ENCODE measurements around the gene PLXDC2. TPM values are rescaled to one million over a fixed set of nuclear protein-coding genes. Genes with fewer than 3 reads are reported as not detected.

Gene PLXDC2
- total RNA-seq, 2 experiments from 2014 or later, result not detected

DNA sequence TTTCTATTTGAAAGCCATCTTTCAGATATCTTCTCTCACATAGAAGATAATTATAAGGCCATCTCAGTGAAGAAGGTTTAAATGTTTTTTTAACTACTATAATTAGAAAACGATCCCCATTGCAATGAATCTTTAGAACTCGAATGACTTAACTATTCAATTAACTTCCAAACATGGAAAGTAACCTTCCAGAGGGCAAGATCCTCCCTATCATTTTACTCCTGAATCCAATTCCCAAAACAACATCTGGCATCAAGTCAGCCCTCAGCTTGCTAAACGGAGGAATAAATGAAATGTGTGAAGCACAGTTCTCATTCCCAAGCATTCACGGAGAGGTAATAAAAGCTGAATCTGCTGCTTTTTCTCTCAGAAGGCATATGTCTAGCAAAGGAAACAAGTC, 293.4 kb downstream of the PLXDC2 start:
- H3K4me1 Mint-ChIP-seq (ENCODE audit: low read depth), result no peaks in the 10 kb centered on the region
- H3K9me3 Mint-ChIP-seq, result peaks cover 2% of the 10 kb centered on the region
- no peak for DNase-seq
- H3K36me3 Mint-ChIP-seq (ENCODE audit: low read depth), result no peaks in the 10 kb centered on the region
- CTCF ChIA-PET, result no interaction called here
- H3K27me3 Mint-ChIP-seq (ENCODE audit: low read depth), result no peaks in the 10 kb centered on the region
- no peak overlapping the region for H3K4me3 Mint-ChIP-seq
- intact Hi-C loops (cut with micrococcal nuclease), result no loop called here
- H3K27ac Mint-ChIP-seq, result no peak overlapping the region

DNA sequence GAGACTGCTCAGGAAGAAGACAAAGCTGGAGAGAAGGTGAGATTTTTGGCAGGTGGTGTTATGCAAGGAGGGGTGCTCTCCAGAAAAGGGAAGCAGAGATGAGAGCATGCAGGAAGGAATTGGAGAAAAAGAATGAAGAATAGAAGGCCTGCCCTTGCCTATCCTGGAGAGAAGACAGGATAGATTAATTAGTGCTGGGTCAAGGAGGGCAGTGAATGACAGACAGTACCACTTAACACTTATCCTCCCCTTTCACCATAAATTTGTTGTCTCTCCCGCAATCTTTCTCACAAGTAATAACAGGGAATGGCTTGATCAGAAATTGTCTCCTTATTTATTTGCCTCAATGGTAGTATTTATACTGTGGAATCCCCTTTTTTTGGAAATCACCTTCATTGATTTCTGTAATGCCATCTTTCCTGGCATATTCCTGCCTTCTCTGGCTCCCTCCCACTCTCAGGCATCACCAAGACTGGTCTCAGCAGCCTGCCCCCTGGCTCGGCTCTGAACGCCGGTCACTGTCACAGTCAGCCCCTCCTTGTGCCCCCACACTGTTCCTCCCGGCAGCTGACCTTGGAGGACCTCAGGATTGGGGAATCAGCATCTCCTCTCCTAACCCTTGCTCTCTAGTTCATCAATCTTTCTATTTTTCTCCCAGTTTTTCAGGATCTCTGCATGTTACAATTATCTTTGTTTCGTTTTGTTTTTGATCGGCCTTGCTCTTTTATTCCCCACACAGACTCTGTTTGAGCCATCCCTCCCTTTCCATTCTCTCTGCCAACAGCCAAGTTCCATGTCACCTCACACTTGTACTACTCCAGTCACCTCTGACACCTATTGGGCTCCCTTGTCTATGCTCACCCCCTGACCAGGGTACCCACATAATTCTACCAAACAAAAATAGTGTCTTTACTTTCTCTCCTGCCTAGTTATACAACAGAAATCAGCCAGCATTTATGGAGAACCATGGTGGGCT, 294.2 kb downstream of the PLXDC2 start:
- Mint-ChIP-seq H3K4me1 (ENCODE audit: low read depth) (no peaks in the 10 kb centered on the region), H3K4me3 (no peak overlapping the region), H3K9me3 (peaks cover 2% of the 10 kb centered on the region), H3K27me3 (ENCODE audit: low read depth) (no peaks in the 10 kb centered on the region), H3K36me3 (ENCODE audit: low read depth) (no peaks in the 10 kb centered on the region), H3K27ac (no peak overlapping the region)
- no peak for DNase-seq
- intact Hi-C loops (cut with micrococcal nuclease), result no loop called here
- CTCF ChIA-PET, result interaction anchor here (0.6 kb wide), 1 partner anchor 127 kb away, joined by 4 read pairs; no protein-coding TSS in a partner anchor

DNA sequence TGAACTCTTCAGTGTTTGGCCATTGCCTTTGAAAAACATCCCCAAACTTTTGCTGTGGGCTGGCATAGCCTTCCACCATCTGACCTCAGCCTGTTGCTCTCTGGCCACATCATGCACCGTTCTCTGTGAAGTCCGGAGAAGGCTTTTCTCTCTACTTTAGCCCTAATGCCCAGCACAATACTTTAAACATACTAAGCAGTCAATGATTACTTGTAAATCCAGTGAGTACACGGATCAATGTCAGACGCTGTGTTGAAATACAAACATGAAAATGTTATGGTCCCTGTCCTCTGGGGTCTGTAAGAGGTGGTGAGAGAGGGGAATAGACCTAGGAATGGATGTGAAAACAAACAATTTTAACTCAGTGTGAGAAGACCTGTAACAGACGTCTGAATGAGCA, 297.9 kb downstream of the PLXDC2 start:
- no peak overlapping the region for H3K27ac Mint-ChIP-seq
- no peaks in the 10 kb centered on the region for H3K36me3 Mint-ChIP-seq (ENCODE audit: low read depth)
- peaks cover 2% of the 10 kb centered on the region for H3K9me3 Mint-ChIP-seq
- DNase-seq, result no peak
- no peaks in the 10 kb centered on the region for H3K27me3 Mint-ChIP-seq (ENCODE audit: low read depth)
- intact Hi-C loops (cut with micrococcal nuclease), result no loop called here
- no peaks in the 10 kb centered on the region for H3K4me1 Mint-ChIP-seq (ENCODE audit: low read depth)
- H3K4me3 Mint-ChIP-seq, result no peak overlapping the region
- CTCF ChIA-PET, result no interaction called here

DNA sequence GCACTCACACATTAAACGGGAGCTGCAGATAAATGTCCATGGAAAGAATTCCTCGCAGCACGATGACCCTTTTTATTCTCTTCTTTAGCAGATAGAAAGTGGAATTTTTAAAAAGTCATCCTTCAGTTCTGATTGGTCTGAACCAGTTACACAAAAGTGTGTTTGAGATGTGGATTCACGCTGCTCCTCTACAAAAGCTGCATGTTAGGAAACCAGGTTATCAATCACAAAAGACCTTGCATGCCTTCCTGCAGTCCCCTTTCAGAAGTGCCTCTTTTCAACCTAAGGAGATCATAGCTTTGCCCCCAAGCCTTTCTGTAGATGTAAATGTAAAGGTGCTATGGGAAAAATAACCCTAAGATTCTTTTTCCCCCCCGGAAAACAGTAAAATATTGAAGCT, 299.7 kb downstream of the PLXDC2 start:
- H3K27me3 Mint-ChIP-seq (ENCODE audit: low read depth), result no peaks in the 10 kb centered on the region
- no peaks in the 10 kb centered on the region for H3K4me1 Mint-ChIP-seq (ENCODE audit: low read depth)
- intact Hi-C loops (cut with micrococcal nuclease), result no loop called here
- H3K4me3 Mint-ChIP-seq, result no peak overlapping the region
- no peak overlapping the region for H3K27ac Mint-ChIP-seq
- DNase-seq, result no peak
- H3K9me3 Mint-ChIP-seq, result peaks cover 2% of the 10 kb centered on the region
- CTCF ChIA-PET, result no interaction called here
- no peaks in the 10 kb centered on the region for H3K36me3 Mint-ChIP-seq (ENCODE audit: low read depth)

DNA sequence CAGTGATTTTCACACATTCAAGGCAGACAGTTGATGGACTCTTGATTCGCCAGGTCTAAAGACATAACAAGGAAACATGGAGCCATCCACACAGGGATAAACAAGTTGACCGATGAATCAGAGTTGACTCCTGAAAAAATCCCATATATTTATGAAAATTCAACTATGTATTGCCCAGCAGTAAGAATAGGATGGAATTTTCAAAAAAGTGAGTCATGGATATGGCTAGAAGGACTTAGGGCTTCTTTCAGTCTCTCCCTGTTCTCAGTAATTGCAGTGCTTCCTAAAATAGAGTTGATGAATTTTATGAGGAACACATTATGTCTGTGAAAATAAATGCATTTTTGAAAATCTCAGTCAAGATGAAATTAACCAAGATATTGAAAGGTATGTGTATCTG, 301.2 kb downstream of the PLXDC2 start:
- Mint-ChIP-seq H3K27me3 (ENCODE audit: low read depth) (no peaks in the 10 kb centered on the region), H3K9me3 (peaks cover 2% of the 10 kb centered on the region), H3K4me1 (ENCODE audit: low read depth) (no peaks in the 10 kb centered on the region), H3K36me3 (ENCODE audit: low read depth) (no peaks in the 10 kb centered on the region), H3K4me3 (no peak overlapping the region), H3K27ac (no peak overlapping the region)
- intact Hi-C loops (cut with micrococcal nuclease), result no loop called here
- CTCF ChIA-PET, result no interaction called here
- no peak for DNase-seq

DNA sequence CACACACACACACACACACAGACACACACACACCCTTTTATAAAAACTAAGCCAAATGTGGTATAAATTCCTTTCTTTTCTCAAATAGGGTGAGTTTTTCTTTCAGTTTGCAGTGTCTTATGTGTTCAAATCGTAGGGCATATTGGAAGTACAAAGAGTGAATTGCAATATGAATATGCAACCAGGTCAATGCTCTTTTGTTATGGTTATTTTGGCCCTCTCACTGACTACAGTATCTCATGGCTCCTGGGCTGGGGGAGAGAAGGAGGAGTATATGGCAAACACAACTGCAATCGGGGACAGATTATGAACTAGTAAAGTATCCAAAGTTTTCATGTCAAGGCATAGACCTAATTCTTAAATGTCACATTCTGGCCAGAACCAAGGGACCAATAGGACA, 301.9 kb downstream of the PLXDC2 start:
- no peaks in the 10 kb centered on the region for H3K27me3 Mint-ChIP-seq (ENCODE audit: low read depth)
- CTCF ChIA-PET, result no interaction called here
- no peak overlapping the region for H3K4me3 Mint-ChIP-seq
- H3K27ac Mint-ChIP-seq, result no peak overlapping the region
- intact Hi-C loops (cut with micrococcal nuclease), result no loop called here
- peaks cover 2% of the 10 kb centered on the region for H3K9me3 Mint-ChIP-seq
- no peaks in the 10 kb centered on the region for H3K4me1 Mint-ChIP-seq (ENCODE audit: low read depth)
- DNase-seq, result no peak
- no peaks in the 10 kb centered on the region for H3K36me3 Mint-ChIP-seq (ENCODE audit: low read depth)

DNA sequence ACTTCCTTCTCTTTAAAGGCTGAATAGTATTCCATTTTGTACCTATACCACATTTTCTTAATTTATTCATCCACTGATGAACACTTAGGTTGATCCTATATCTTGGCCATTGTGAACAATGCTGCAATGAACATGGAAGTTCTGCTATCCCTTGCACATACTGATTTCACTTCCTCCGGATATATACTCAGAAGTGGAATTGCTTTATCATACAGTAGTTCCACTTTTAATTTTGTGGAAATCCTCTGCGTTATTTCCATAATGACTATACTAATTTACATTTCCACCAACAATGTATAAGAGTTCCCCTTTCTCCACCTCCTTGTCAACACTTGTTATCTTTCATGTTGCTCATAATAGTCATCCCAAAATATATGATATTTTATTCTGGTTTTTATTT, 312.6 kb downstream of the PLXDC2 start:
- no peak for DNase-seq
- Mint-ChIP-seq H3K27me3 (ENCODE audit: low read depth) (no peaks in the 10 kb centered on the region), H3K4me1 (ENCODE audit: low read depth) (no peaks in the 10 kb centered on the region), H3K9me3 (peaks cover 10% of the 10 kb centered on the region), H3K27ac (no peak overlapping the region), H3K4me3 (no peak overlapping the region), H3K36me3 (ENCODE audit: low read depth) (no peaks in the 10 kb centered on the region)
- intact Hi-C loops (cut with micrococcal nuclease), result no loop called here
- CTCF ChIA-PET, result no interaction called here

DNA sequence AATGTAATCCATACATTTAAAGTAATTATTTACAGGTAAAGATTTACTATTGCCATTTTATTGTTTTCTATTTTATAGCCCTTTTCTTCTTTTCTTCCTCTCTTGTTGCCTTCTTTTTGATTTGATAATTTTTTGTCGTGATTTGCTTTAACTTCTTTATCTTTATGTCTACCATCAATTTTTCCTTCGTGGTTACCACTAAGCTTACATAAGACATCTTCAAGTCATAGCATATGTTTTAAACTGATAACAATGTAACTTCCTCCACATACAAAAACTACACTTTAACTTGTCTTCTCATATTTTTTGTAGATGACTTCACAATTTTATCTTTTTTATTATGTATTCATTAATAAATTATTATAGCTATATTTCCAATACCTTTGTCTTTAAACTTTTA, 316.6 kb downstream of the PLXDC2 start:
- Mint-ChIP-seq H3K9me3 (peaks cover 24% of the 10 kb centered on the region), H3K36me3 (ENCODE audit: low read depth) (no peaks in the 10 kb centered on the region), H3K4me3 (no peak overlapping the region), H3K27me3 (ENCODE audit: low read depth) (no peaks in the 10 kb centered on the region), H3K4me1 (ENCODE audit: low read depth) (no peaks in the 10 kb centered on the region), H3K27ac (no peak overlapping the region)
- CTCF ChIA-PET, result no interaction called here
- intact Hi-C loops (cut with micrococcal nuclease), result no loop called here
- no peak for DNase-seq

DNA sequence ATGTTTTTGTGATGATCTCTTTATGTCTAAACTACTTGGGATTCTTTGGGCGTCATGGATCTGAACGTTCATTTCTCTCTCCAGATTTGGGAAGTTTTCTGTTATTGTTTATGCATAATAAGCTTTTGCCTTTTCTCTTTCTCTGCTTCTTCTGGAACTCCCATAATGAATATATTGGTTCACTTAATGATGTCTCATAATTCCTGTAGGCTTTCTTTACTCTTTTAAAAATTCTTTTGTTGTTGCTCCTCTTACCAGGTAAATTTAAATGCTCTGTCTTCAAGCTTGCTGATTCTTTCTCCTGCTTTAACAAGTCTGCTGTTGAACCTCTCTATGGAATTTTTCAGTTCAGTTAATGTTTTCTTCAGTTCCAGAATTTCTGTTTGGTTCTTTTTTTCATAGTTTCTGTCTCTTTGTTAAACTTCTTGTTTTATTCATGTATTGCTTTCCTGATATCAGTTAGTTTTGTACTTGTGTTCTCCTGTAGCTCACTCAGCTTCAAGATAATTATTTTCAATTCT, 317.5 kb downstream of the PLXDC2 start:
- H3K4me3 Mint-ChIP-seq, result no peak overlapping the region

DNA sequence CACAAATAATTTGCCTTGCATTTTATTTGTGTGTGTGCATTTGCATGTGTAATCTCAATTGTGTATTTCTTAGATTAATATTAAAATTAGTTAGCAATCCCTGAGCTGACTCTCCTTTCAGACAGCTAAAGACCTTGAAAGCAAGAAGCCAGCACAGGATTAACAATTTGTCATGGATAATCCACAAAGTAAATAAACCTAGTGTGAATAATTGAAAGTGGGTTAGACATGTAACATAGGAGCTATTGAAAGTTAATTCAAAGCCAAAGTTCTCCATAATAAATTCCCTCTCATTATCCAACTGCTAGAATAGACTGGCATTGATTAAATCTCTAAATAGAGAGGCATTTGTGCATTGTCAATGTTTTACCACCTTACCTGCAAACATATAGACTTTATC, 326.1 kb downstream of the PLXDC2 start:
- intact Hi-C loops (cut with micrococcal nuclease), result no loop called here
- H3K27ac Mint-ChIP-seq, result no peak overlapping the region

More for the DNA sequence above, 317.5 kb downstream of the PLXDC2 start:
- Mint-ChIP-seq H3K27ac (no peak overlapping the region), H3K9me3 (peaks cover 24% of the 10 kb centered on the region), H3K4me1 (ENCODE audit: low read depth) (no peaks in the 10 kb centered on the region), H3K27me3 (ENCODE audit: low read depth) (no peaks in the 10 kb centered on the region), H3K36me3 (ENCODE audit: low read depth) (no peaks in the 10 kb centered on the region)
- intact Hi-C loops (cut with micrococcal nuclease), result no loop called here
- CTCF ChIA-PET, result no interaction called here
- no peak for DNase-seq

DNA sequence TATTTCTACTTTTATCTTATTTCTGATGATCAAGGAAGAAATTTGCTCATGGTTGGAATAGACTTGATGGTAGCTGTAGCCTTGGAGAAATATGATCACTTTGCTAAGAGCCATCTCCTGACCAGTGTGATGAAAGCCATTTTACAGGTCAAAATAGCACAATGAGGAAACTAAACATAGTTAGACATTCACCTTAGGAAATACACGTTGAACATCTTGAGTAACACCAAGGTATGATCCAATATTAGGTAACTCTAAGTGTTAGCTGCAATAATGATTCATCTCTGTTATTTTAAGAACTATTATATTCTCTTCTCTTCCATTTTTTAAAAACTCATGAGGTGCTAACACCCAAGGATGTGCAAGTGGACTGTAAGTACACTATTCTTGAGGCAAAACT, 328.0 kb downstream of the PLXDC2 start:
- intact Hi-C loops (cut with micrococcal nuclease), result no loop called here
- Mint-ChIP-seq H3K27me3 (ENCODE audit: low read depth) (no peaks in the 10 kb centered on the region), H3K27ac (no peak overlapping the region), H3K9me3 (peaks cover 2% of the 10 kb centered on the region), H3K4me1 (ENCODE audit: low read depth) (no peaks in the 10 kb centered on the region), H3K36me3 (ENCODE audit: low read depth) (no peaks in the 10 kb centered on the region), H3K4me3 (no peak overlapping the region)
- no peak for DNase-seq
- CTCF ChIA-PET, result interaction anchor here (0.6 kb wide), 1 partner anchor 529 kb away, joined by 4 read pairs; no protein-coding TSS in a partner anchor

More for the DNA sequence above, 326.1 kb downstream of the PLXDC2 start:
- no peaks in the 10 kb centered on the region for H3K27me3 Mint-ChIP-seq (ENCODE audit: low read depth)
- no peak overlapping the region for H3K4me3 Mint-ChIP-seq
- H3K36me3 Mint-ChIP-seq (ENCODE audit: low read depth), result no peaks in the 10 kb centered on the region
- peaks cover 2% of the 10 kb centered on the region for H3K9me3 Mint-ChIP-seq
- H3K4me1 Mint-ChIP-seq (ENCODE audit: low read depth), result no peaks in the 10 kb centered on the region
- no peak for DNase-seq
- CTCF ChIA-PET, result no interaction called here

DNA sequence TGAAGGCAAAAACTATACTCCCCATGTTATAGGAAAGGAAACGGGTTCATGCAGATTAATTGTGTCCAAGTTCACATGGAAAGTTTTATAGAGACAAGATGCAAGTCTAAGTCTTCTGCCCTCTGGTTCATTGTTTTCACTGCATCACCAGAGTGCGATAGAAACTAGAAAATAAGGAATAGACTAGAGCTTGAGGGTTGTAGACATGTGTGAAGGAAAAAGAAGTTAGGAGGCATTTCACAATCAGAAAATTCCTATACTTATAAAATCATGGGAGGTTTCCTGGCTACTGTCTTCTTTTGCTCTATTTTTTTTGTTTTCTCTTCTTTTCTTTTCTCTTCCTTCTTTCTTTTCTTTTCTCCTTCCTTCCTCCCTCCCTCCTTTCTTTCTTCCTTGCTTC, 329.8 kb downstream of the PLXDC2 start:
- Mint-ChIP-seq H3K27ac (no peak overlapping the region), H3K9me3 (no peaks in the 10 kb centered on the region), H3K36me3 (ENCODE audit: low read depth) (no peaks in the 10 kb centered on the region), H3K4me3 (no peak overlapping the region), H3K27me3 (ENCODE audit: low read depth) (no peaks in the 10 kb centered on the region), H3K4me1 (ENCODE audit: low read depth) (no peaks in the 10 kb centered on the region)
- intact Hi-C loops (cut with micrococcal nuclease), result no loop called here
- CTCF ChIA-PET, result no interaction called here
- DNase-seq, result no peak

DNA sequence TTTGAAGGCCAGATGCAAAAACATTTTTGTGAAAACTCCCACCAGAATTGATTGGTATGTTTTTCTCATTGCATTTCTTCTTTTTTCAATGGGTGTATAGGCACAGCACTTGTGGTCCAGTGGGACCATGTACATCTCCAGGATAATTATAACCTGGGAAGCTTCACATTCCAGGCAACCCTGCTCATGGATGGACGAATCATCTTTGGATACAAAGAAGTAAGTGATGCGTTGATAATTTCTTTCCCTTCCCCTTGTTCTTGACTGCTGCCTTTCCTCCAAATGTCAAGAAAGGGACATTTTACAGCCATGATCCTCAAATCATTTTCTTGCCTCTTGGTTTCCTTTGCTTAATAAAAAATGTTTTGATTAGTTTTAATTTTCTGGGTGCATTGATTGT, 331.5 kb downstream of the PLXDC2 start:
- Mint-ChIP-seq H3K9me3 (no peaks in the 10 kb centered on the region), H3K4me1 (ENCODE audit: low read depth) (no peaks in the 10 kb centered on the region), H3K4me3 (no peak overlapping the region), H3K36me3 (ENCODE audit: low read depth) (no peaks in the 10 kb centered on the region), H3K27ac (no peak overlapping the region), H3K27me3 (ENCODE audit: low read depth) (no peaks in the 10 kb centered on the region)
- CTCF ChIA-PET, result no interaction called here
- DNase-seq, result no peak
- intact Hi-C loops (cut with micrococcal nuclease), result no loop called here

Data from activated naive CD4-positive, alpha-beta T cell treated with anti-CD3 and anti-CD28 coated beads for 36 hours (primary cell).